Right lobe of liver (tissue), 6 donors: ENCODE measurements around the gene TPPP3. TPM values are rescaled to one million over a fixed set of nuclear protein-coding genes. Genes with fewer than 3 reads are reported as not detected.
A peak's percentile ranks its signal among the peaks of the same experiment; 100 is the strongest.
"Not testable (repeated sequence)": the region's sequence is repeated elsewhere in the genome, so short reads cannot be mapped to it uniquely, and the experiment has no call there.

Experiments used
- ATAC-seq, 4 donors: fragments of 200-7000 bp; cut with Tn5 transposase; one replicate each; pipeline ENCODE4 v1.9.1; 2020; ENCODE audit warnings: mild to moderate bottlenecking in 4 of 4, moderate library complexity in 4 of 4
- DNase-seq, 3 donors: peaks; one replicate each; pipeline ENCODE4 v3.0.0-alpha.2; 2020
- H3K27ac ChIP-seq, 3 donors: fragments of 200-600 bp; one replicate each; pipeline ENCODE4 v1.8.0; 2022
- H3K27me3 ChIP-seq, 2 donors: fragments of 200-600 bp; one replicate each; pipeline ENCODE4 v1.8.0; 2022
- H3K36me3 ChIP-seq, 4 donors: fragments of 200-600 bp; sonication (generic) in 1 of 4; one replicate each; pipeline versions ENCODE4 v1.5.1 to v1.8.0; 2017 to 2022; ENCODE audit warnings: control low read depth in 1 of 4
- H3K4me1 ChIP-seq, 4 donors: fragments of 200-600 bp; sonication (generic) in 1 of 4; one replicate each; pipeline versions ENCODE4 v1.5.1 to v1.8.0; 2017 to 2022; ENCODE audit warnings: control low read depth in 1 of 4
- H3K4me3 ChIP-seq, 3 donors: fragments of 200-600 bp; one replicate each; pipeline ENCODE4 v1.8.0; 2022
- H3K9me3 ChIP-seq, 4 donors: fragments of 200-600 bp; sonication (generic) in 1 of 4; one replicate each; pipeline versions ENCODE4 v1.5.1 to v1.8.0; 2017 to 2022; ENCODE audit warnings: control low read depth in 1 of 4
- POLR2A ChIP-seq: fragments of 450-650 bp; IDR thresholded peaks from one replicate; pipeline ENCODE4 v1.6.1; 2017; ENCODE audit warnings: antibody characterized with exemption, mild to moderate bottlenecking
- WGBS: methylation state at CpG from one replicate; pipeline ENCODE4 v1.1.6; 2018; ENCODE audit warnings: low coverage, low lambda C conversion rate; ENCODE audit not compliant: insufficient coverage; ENCODE audit errors: missing lambda C conversion rate; 5-methylcytosine and 5-hydroxymethylcytosine counted together
- intact Hi-C, 2 donors: fragments of 100-400 bp; cut with DNase I; formaldehyde crosslinking; loops; one replicate each; pipeline versions ENCODE4 v1.11.2 to v1.14.1; 2022
- total RNA-seq, 6 experiments: library from RNA; depleted of rRNA in 2 of 6; stranded (reverse); fragments of >200 nt in 2 of 6; fragmentation: NEBNext Ultra II Directional in 3 of 6; extraction: Animal tissue kit (Norgen Biotek cat#: 25700) in 3 of 6; gene quantifications; one replicate each; pipeline versions ENCODE4 v1.1.0 to v1.2.4, GENCODE V29; 2016 to 2023
- TF ChIP-seq, protein P1 (sequence below), 4 donors: fragments of 200-600 bp in 3 of 4; fragments of 450-650 bp in 1 of 4; IDR thresholded peaks; one replicate each; pipeline versions ENCODE4 v1.5.1 to v1.8.0; 2016 to 2022; ENCODE audit warnings: antibody characterized with exemption in 4 of 4, mild to moderate bottlenecking in 2 of 4
- donor health status: DM: no; HTN: yes; CAD: no.
- donor health status: DM: no; HTN: no; CAD: no.
- donor health status: DM: no; HTN: no; CAD: no.
- donor health status: DM: no; HTN: yes; CAD: no.
- donor health status: DM: no; HTN: yes; CAD: no.

Gene TPPP3
- total RNA-seq, 6 experiments from 2014 or later: 0.24 to 0.65 (median 0.37) TPM; not detected in 1

DNA sequence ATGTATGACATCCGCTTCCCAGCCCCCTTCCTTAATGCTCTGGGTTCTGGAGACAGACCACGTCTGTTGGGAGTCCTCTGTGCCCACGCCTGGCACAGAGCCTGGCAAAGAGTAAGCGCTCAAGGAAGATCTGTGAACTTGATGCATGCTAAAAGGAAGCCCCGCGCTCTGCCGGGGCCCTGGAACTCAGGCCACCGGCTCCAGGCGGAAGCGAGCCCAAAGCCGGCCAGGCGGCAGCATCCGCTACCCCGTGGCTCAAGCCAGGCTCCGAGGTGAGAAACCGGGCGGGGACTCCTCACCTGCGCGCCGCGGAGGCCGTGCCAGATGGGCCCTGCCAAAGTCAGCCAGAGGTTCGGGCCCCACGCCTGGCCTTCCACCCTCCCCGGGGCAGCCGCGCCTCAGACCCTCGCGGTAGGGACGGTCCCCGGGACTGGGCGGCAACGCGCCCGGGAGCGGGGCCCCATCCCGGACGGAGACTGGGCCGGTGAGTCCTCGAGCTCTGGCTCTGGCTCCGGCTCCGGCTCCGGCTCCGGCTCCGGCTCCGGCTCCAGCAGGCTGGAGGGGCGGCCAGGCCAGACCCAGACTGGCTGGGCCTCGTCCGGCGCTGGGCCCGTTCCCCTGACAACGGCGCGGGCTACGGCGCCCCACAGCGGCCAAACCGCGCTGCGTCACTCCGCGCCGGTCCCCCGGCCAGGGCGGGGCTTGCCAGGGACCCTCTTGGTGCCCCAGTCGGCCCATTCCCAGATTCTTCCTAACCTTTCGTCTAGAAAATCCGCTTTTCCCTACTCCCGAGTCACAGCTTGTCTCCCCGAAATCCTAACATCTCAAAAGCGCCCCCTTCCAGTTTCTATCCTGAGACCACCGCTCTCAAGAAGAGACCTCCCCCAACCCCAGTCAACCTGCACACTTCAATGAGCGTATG lies 22.8 kb upstream of the TPPP3 start, which contains the start of gene ZDHHC1:
Gene ZDHHC1, minus strand, starts transcription at position 606 of the 922 bp plus-strand sequence. CDS start 8,702 bp downstream, outside the sequence.
- no peaks in the 10 kb centered on the region for H3K27me3 ChIP-seq
- no peaks in the 10 kb centered on the region for H3K9me3 ChIP-seq
- peak within 1 kb of the TSS; percentile 60 to 91 (median 80) for H3K4me3 ChIP-seq
- under 1% methylated on average over 27 of the region's 73 CpGs for WGBS
- no peak for TF ChIP-seq POLR2A
- TF ChIP-seq, protein P1, sequence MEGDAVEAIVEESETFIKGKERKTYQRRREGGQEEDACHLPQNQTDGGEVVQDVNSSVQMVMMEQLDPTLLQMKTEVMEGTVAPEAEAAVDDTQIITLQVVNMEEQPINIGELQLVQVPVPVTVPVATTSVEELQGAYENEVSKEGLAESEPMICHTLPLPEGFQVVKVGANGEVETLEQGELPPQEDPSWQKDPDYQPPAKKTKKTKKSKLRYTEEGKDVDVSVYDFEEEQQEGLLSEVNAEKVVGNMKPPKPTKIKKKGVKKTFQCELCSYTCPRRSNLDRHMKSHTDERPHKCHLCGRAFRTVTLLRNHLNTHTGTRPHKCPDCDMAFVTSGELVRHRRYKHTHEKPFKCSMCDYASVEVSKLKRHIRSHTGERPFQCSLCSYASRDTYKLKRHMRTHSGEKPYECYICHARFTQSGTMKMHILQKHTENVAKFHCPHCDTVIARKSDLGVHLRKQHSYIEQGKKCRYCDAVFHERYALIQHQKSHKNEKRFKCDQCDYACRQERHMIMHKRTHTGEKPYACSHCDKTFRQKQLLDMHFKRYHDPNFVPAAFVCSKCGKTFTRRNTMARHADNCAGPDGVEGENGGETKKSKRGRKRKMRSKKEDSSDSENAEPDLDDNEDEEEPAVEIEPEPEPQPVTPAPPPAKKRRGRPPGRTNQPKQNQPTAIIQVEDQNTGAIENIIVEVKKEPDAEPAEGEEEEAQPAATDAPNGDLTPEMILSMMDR (IDR thresholded peaks at IDR 0.05): peak; percentile 44 to 72 (median 57)
- intact Hi-C loops: no loop called here
- H3K27ac ChIP-seq: peak within 1 kb of the TSS; percentile 40 to 79 (median 58)
- ATAC-seq (peak; percentile 95 to 98 (median 97)), DNase-seq (peak; percentile 73 to 76 (median 74))
- peaks cover 0 to 12% (median 5%) of the 10 kb centered on the region in 4 donors for H3K4me1 ChIP-seq
- H3K36me3 ChIP-seq: no peaks in the 10 kb centered on the region

DNA sequence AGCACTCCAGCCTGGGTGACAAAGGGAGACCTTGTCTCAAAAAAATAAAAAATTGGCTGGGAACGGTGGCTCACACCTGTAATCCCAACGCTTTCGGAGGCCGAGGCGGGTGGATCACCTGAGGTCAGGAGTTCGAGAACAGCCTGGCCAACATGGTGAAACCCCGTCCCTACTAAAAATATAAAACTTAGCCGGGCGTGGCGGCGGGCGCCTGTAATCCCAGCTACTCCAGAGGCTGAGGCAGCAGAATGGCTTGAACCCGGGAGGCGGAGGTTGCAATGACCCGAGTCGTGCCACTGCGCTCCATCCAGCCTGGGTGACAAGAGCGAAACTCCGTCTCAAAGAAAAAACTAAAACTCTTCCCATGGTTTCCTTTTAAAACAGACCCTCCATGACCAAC lies 22.1 kb upstream of the TPPP3 start:
- intact Hi-C loops: not testable (repeated sequence)

DNA sequence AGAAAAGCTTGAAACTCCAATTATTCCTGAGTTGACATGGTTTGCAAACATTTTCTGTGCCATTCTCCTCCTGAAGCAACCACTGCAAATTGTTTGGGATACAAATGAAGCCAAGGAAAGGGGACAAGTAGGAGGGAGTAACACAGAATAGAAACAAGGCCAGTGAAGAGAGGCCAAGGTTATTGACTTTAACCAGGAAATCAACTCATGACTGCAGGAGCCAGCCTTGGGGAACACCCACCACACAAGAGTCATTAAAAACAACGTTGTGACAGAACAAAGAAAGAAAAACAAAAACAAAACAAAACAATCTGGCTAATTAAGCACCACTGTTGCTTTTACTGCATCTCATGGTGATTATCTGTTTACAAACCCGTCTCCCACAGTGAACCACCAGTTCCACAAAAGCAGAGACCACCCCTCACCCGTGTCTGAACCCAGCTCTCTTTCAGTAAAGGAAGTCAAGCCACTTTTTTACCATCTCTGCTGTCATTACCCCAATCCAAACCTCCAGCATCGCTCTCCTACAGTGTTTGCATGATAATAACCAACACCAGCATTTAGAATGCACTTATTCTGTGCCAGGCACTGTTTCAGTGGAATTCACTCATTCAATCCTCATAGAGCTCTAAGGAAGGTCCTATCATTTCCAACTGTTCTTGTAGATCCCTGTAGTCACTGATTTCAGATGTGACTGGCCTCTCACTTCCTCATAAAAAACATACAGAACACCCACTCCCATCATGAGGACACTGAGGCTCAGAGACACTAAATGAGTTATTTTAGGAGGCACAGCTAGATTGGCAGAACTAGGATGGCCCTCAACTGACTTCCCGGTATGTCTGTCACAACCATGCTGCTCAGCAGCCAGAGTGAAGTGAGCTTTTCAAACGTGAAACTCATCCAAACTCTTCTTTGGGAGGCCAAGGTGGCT lies 20.9 kb upstream of the TPPP3 start:
- Histone ChIP-seq H3K9me3 (no peaks in the 10 kb centered on the region), H3K36me3 (no peaks in the 10 kb centered on the region), H3K27ac (peak overlapping the region in 1 of 3 donors; percentile 14), H3K4me3 (no peak overlapping the region), H3K4me1 (peaks cover 0 to 12% (median 5%) of the 10 kb centered on the region in 4 donors), H3K27me3 (no peaks in the 10 kb centered on the region)
- ATAC-seq: peak in 1 of 4 donors; percentile 12
- TF ChIP-seq POLR2A: no peak
- TF ChIP-seq, protein P1 (IDR thresholded peaks at IDR 0.05): no peak
- 45% methylated on average over 5 of the region's 6 CpGs for WGBS
- intact Hi-C loops: no loop called here
- DNase-seq: no peak

More for the DNA sequence above, 22.1 kb upstream of the TPPP3 start:
- H3K27me3 ChIP-seq, DNase-seq, H3K9me3 ChIP-seq, ATAC-seq, H3K27ac ChIP-seq, H3K36me3 ChIP-seq: not testable (repeated sequence)
- H3K4me3 ChIP-seq: peak overlapping the region; percentile 60 to 91 (median 80)
- peaks cover 0 to 12% (median 5%) of the 10 kb centered on the region in 4 donors for H3K4me1 ChIP-seq
- WGBS: 85% methylated on average over 8 of the region's 19 CpGs

DNA sequence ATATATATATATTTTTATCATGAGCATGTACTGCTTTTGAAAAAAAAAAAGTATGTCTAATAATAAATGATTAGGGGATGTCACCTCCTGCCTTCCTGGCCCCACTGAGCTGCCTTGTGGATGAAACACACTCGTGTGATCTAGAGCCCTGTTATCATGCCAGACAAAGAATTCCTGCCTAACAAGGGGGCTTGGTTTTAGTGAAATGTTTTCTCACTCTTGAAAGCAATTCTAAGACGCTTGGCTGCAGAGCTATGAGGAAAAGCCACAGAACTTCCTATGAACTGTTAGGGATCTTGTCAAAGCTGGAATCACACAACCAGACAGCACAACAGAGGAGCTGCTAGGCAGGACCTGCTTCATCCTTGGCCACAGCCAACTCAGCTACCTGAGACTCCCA lies 19.0 kb upstream of the TPPP3 start:
- ATAC-seq (no peak), DNase-seq (no peak)
- intact Hi-C loops: no loop called here
- H3K36me3 ChIP-seq: no peaks in the 10 kb centered on the region
- no peak overlapping the region for H3K4me3 ChIP-seq
- peaks cover 0 to 12% (median 5%) of the 10 kb centered on the region in 4 donors for H3K4me1 ChIP-seq
- no peaks in the 10 kb centered on the region for H3K27me3 ChIP-seq
- no peak overlapping the region for H3K27ac ChIP-seq
- no peak for TF ChIP-seq POLR2A
- TF ChIP-seq, protein P1 (IDR thresholded peaks at IDR 0.05): no peak
- 38% methylated on average over 2 of the region's 2 CpGs for WGBS
- no peaks in the 10 kb centered on the region for H3K9me3 ChIP-seq
